AG08396 (cell line): ENCODE data around the gene HIRA.
"Not testable (repeated sequence)": the region's sequence is repeated elsewhere in the genome, so short reads cannot be mapped to it uniquely, and the experiment has no call there.

ENCODE experiments used
- DNase-seq: peaks from one replicate; pipeline ENCODE4 v3.0.0; 2012; ENCODE audit warnings: low spot score, mixed read lengths

Gene HIRA

DNA sequence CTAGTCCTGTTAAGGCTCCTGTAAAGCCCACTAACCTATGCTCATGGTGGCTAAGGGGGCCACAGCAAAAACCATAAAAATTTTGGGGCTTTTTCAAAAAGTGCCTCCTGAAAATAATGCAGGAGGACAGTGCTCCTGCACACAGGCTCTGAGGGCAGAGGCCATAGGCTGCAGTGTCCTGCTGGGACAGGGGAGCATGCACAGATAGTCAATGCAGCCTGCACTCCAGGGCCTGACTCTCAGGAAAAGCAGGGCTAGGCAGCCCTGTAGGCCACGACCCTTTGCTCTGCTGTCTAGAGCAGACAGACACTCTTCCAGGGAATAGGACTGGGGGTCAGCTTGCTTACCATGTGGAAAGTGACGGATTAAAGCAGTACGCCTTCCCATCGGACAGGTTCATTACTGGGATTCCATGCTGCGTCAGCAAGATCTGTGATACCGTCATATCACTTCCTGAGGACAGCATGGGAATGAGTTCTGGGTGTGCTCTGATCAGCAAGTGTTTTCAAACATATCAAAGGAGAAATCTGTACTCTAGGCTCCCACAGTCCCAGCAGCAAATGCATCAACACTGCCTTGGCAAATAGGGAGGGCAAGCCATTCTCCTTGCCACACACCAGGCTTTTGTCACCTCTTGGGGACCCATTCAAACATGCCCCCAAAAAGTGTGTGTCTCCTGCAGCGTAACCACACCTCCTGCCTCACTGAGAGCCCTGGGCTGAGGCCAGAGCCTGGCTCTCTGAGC, 75.9 kb downstream of the HIRA start:
- DNase-seq = no peak

DNA sequence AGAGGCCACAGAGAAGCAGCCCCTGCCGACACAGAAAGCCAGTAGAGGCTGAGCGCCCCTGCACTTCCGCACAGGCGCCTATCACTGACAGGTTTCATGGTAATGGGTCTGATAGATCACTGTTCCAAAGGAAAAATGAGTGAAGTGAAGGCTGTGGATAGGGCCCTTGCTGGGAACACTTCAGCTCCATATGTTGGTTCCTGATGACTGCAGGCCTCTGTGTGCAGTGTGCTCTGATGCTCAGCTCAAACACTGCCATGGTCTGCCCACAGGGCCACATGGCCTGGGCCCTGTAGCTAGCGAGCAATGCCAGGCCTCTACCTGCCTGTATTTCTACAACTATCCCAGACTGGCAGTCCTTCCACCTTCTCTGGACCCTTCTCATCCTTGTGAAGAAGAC, 77.3 kb downstream of the HIRA start:
- no peak for DNase-seq

DNA sequence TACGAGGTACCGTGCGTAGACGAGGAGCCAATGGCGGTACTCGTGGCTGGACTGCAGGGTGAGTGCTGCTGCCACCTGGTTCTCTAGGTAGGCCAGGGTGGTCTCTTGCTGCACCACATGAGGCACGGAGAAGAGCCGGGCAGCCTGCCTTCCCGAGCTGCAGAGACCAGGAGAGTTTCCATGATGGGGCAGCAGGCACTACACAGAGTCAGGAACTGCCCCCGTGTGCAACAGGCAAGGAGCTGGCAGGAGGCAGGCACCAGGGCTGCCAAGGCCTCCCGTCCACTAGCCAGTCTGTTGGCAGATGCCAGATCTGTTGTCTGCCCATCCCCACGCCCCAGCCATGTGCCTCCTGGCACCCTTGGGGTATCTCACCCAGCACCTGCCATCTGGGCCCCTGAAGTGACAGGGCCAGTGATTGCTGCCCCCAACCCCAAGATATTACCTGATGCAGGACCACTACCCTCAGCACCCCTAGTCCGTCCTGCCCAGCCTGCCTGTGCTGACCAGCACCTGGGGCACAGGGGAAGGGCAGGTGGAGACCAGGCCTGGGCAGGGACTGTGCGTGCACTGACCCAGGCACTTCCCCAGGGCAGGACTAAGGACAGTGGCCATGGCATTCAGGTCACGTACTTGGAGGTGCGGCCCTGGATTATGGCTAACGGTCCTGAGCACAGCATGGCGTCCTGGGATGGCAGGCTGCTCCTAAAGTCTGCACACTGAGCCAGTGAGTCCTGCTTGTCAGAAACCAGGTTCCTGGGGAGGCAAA, 78.0 kb downstream of the HIRA start:
- no peak for DNase-seq

DNA sequence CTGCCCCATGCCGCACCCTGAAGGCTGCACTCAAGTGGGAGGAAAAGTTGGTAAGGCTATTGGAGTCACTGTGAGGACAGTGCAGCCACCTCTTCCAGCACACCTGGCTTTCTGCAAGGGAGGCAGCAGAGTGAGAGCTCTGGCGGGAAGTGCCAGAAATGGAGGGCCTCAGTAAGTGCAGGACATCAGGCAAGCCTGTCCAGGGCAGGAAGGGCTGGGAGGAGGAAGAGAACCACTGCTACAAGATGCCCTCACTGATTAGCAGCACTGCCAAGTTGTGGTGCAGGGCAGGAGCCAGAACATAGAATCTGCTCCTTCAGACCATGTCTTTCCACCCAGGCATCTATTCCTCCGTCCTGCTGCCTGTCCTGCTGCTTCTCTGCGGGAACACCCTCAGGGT, 78.8 kb downstream of the HIRA start:
- no peak for DNase-seq

DNA sequence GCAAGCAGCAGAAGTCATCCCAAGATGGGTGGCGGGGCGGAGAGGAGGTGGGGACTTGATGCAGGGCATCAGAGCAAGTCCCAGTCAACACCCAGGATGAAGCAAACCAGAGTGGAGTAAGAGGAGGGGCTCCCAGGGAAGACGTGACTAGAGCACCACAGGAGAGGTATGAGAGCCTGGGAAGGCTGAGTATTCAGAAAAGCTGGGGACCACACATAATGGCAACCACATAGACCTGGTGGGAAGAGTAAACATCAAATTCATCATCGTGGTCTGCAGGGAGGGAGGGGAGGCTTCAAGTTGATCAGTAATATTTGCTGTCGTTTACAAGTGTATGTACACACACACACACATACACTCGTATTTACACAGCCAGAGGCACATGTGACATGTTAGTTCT, 79.3 kb downstream of the HIRA start:
- no peak for DNase-seq

DNA sequence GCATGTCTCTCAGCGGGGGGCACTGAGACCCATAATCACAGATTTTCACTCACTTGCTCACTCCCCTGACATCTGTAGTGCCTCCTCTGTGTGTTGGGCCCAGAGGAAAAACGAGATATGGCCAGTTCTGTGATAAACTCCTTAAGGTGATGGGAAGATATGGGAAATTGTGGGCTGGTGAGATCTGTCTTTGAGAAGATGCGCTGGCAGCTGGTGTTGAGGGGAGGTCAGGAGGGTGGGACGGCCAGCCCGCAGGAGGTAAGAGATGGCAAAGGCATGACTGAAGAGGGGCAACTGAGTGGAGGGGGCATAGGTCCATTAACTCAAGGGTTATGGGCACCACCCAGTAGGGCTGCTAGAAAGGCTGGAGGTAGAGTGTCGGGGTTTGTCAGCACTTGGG, 79.9 kb downstream of the HIRA start:
- DNase-seq = no peak

DNA sequence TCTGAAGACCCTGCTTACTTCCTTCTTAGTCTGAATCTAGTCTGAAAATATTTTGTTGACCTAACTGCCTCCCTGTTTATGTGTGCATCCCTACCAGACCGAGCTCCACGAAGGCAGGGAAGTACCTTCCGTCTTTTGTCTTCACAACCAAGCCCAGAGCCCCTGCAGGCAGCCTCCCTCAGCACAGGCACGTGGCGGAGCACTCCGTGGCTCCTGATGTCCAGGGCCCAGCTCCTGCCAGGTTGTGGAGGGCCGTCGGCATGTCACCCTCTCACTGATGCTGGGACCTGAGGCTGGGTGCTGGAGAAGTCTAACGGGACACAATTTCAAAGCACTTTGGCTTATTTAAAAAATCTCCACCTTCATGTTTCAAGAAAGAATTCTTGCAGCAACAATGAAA, 80.6 kb downstream of the HIRA start:
- no peak for DNase-seq

DNA sequence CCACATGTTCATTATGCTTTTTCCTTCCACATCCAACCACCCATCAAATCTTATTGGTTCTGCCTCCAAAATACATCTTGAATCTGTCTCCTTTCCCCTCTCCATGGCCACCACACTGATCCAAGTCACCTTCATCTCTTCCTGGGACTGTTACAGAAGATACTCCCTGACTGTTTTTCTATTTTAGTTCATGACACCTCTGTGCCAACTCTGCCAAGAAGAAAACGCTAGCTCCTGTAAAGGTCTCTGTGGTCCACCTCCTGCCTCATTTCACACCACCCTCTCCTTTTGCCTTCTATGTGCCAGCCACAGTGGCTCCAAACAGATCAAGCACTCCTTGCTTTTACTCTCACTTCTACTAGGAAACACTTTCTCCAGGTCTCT, 81.1 kb downstream of the HIRA start:
- DNase-seq = no peak

DNA sequence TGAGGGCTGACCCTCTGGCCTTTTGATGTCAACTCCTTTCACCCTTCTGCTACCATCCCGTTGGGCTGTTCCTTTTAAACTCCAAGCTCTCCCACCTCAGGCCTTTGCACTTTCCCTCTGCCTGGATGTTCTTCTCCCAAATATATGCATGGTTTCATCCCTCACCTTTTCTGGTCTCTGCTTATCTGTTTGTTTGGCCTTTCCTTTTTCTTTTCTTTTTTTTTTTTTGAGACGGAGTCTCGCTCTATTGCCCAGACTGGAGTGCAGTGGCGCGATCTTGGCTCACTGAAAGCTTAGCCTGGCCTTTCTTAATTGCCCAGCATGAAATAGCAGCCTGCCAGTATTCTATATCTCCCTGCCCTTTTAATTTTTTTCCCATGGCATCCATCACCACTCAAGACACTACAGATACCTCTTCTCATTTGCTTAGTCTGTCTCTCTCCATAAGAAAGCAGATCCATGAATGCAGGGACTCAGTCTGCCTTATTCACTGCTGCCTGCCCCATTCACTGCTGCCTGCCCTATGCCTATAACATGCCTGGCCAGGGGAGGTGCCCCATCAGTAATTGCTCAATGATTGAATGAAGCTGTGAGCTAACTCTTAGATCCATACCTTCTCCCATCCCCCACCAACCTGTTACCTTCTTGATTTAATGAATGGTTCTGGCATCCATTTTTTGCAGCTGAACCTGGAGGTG, 81.6 kb downstream of the HIRA start:
- DNase-seq = no peak

DNA sequence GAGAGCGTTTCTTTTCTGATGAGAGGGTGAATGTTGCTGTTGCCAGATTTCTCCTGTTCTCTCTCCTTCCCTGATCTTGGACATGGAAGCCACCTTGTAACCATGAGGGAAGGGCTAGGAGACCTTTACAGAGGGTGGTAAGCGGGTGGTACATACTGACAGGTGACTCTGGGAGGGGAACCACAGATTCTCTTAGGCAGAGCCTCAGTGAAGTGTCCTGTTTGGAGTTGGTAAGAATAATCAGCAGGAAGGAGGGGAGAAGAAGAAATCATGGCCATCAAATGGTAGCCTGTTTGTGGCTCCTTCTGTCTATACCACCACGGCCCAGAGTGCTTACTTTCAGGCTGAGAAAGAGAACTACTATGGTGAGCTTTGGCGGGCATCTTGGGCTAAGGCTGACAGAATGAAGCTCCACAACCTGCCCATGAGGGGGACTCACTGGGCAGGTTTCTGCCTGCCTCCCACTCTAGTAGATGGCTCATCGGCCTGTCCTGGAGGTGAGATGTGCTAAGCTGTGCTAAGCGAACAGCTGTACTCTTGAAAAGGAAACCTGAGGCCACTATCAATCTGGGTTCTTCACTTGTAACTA, 84.8 kb downstream of the HIRA start:
- no peak for DNase-seq

DNA sequence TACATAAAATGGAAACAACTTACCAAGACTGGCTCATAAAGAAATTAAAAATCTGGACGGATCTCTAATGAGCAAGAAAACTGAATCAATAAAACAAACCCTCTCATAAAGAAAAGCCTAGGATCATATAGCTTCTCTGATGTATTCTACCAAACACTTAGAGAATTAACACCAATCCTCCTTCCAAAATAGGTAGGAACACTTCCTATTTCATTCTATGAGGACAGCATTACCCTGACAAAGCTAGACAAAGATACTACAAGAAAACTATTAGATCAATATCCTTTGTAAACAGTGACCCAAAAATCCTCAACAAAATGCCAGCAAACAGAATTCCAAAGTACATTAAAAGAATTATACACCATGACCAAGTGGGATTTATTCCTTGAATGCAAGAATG, 87.1 kb downstream of the HIRA start:
- DNase-seq = no peak

DNA sequence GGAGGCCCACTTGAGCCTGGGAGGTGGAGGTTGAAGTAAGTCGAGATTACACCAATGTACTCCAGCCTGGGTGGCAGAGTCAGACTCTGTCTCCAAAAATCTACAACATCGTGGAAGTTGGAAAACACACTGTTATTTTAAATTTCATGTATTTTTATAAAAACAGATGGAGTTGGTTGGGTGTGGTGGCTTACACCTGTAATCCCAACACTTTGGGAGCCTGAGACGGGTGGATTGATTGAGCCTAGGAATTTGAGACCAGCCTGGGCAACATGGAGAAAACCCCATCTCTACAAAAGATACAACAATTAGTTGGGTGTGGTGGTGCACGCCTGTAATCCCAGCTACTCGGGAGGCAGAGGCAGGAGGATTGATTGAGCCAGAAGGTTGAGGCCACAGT, 88.1 kb downstream of the HIRA start:
- no peak for DNase-seq

DNA sequence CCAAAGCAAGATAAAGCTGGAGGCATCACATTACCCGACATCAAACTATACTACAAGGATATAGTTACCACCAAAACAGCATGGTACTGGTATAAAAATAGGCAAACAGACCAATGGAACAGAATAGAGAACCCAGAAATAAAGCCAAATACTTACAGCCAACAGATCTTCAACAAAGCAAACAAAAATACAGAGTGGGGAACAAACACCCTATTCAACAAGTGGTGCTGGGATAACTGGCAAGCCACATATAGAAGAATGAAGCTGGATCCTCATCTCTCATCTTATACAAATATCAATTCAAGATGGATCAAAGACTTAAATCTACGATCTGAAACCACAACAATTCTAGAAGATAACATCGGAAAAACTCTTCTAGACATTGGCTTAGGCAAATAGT, 90.0 kb downstream of the HIRA start:
- no peak for DNase-seq

DNA sequence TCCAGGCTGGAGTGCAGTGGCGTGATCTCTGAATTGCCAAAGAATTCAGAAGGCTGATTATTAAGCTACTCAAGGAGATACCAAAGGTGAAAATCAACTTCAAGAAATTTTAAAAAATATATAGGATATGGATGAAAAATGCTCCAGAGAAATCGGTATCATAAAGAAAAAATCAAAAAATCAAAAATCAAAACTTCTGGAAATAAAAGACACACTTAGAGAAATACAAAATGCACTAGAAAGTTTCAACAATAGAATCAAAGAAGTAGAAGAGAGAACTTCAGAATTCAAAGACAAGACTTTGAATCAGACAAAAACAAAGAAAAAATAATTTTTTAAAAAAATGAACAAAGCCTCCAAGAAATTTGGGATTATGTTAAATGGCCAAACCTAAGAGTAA, 94.4 kb downstream of the HIRA start:
- no peak for DNase-seq

DNA sequence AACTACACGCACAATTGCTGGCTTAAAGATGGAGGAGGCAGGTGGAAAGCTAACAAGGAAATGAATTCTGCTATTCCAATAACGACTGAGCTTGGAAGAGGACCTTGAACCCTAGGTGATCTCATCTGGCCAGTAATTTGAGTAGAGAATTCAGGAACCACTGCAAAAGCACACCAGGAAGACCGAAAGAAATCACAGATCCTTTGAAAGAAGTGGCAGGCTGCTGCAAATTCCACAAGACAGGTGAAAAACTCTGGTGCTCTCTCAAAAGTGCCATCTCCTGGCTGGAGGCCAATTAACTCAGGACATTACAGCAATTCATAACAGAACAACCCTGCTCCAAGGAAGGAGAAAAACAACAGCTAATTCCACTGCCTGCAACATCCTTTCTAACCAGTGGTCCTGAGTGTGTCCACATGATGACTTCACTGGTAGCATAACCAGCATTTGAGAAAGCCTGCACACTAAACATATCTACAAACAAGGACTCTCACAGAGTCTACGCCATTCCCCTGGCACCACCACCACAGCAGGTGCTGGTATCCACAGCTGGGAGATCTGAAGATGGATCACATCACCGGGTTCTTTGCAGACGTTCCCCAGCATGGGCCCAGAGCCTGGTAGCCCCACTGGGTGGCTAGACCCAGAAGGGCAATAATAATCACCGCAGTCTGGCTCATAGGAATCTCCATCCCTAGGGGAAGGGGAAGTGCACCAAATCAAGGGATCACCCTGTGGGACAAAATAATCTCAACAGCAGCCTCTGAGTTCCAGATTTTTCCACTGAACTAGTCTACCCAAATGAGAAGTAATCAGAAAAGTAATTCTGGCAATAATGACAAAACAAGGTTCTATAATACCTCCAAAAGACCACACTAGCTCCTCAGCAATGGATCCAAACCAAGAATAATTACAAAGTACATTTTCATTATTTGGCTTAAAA, 95.1 kb downstream of the HIRA start:
- no peak for DNase-seq

DNA sequence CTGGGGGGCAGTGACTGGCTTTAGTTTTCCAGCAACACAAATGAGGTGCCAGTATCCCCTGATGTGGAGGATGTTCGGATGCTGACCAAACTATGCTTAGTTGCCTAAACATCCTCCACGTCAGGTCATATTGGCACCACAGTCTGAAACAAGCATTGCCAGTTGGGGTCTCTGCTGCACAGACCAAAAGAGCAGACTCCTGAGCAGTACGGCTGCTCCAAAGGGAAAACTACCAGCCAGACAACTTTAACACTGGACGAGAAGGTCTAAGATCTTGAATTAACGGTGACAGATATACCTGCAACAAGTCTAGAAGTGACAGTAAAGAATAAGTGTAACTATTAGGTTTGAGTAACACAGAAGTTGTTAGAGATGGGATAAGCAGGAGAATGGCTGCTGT, 99.6 kb downstream of the HIRA start:
- no peak for DNase-seq

DNA sequence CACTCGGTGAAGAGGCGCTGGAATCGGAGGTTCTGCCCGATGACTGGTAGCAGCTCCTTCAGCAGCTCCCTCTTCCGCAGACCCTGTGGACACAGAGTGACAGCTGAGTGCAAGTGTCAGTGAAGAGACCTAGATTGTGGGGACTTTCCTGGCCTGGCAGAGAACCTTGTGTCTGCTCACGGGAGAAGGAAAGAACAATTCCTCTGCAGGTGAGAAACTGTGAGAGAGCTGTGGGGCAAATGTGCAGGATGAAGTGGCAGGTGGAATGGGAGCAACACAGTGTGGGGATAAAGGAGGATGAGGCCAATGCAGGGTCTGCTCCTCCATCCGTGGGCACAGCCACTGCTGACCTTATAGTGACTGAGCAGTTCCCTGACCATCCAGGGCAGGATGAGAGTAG, 100.1 kb downstream of the HIRA start:
- DNase-seq = no peak

DNA sequence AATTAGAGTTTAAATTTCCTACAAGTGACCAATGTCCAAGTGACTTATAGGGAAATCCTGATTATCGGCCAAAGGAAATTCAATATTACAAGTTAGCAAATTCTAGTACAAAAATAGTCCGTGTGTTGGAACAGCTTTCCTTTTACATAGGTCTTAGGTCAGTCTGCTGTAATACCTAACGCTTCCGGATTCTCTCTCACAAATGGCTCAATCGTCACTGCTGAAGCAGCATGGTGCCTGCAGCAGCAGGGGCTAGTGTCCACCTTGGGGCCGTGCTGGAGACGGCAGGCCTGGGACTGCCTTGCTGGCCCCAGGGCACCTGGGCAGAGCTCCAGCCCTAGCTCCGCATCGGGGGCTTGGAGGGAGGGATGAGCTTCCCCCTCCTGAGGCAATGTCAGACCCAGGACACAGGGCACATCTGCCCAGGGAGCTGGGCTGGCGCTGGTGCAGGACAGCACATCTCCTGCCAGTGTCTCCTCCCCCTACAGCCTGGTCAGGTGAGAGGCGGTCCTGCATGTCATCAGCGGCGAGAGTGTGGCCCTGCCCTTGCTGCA, 100.6 kb downstream of the HIRA start:
- DNase-seq = no peak

DNA sequence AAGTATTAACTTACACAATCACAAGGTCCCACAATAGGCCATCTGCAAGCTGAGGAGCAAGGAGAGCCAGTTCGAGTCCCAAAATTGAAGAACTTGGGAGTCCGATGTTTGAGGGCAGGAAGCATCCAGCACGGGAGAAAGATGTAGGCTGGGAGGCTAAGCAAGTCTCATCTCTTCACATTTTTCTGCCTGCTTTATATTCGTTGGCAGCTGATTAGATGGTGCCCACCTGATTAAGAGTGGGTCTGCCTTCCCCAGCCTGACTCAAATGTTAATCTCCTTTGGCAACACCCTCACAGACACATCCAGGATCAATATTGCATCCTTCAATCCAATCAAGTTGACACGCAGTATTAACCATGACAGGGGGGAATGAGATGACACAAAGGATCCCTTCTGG, 101.3 kb downstream of the HIRA start:
- DNase-seq = not testable (repeated sequence)

DNA sequence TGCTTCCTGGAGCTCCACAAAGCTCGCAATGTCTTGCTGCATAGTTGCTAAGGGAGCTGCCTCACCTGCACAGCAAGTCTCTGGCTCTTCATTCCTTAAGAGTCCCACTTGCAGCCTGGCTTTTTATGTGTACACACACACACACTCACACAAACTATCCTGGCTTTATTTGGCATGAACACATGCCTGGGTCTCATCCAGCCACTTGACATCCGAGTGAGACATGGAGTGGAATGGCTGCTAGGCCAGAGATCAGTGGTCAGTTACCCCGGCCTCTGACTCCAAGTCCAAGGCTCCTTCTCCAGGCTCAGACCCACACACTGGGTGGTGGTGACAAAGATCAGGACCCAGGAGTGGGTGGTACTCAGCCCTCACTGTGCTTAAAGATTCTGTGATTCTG, 102.1 kb downstream of the HIRA start:
- no peak for DNase-seq

DNA sequence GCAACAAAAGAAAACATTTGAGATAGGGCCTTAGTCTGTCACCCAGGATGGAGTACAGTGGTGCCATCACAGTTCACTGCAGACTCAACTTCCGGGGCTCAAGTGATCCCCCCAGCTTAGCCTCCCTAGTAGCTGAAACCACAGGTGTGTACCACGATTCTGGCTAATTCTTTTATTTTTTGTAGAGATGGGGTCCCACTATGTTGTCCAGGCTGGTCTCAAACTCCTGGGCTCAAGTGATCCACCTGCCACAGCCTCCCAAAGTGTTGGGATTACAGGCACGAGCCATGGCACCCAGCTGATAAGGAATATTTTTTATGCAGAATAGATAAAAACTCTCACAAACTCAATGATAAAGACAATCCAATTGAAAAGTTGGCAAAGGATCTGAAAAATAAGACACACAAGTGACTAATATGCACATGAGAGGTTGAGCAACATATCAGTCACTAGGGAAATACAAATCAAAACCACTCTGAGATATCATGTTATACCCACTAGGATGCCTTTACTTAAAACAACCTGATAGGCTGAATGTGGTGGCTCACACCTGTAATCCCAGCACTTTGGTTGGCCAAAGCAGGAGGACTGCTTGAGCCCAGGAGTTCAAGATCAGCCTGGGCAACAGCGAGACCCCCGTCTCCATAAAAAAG, 106.1 kb downstream of the HIRA start:
- peak; percentile 22 for DNase-seq
